T1000 (cell line): ENCODE measurements around the gene NBPF9.
"Not testable (repeated sequence)": the region's sequence is repeated elsewhere in the genome, so short reads cannot be mapped to it uniquely, and the experiment has no call there.

Experiments used
- DNase-seq: peaks from one replicate; lab custom pipeline; 2025; ENCODE audit warnings: mixed read lengths; lab: John Stamatoyannopoulos, UW

NBPF9 gene

DNA sequence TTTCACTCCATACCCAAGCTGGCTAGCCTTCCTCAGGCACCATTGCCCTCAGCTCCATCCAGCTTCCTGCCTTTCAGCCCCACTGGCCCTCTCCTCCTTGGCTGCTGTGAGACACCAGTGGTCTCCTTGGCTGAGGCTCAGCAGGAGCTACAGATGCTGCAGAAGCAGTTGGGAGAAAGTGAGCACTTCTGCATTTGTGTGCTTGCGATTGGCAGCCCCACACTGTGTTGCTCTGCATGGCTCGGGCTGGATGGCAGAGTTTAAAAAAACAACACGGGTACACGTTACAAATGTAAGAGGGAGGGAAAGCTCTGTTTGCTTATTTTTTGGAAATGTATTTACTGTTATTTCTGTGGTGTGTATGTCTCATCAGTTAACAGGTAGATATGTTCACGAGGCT, 90.8 kb downstream of the NBPF9 start:
- DNase-seq: not testable (repeated sequence)

DNA sequence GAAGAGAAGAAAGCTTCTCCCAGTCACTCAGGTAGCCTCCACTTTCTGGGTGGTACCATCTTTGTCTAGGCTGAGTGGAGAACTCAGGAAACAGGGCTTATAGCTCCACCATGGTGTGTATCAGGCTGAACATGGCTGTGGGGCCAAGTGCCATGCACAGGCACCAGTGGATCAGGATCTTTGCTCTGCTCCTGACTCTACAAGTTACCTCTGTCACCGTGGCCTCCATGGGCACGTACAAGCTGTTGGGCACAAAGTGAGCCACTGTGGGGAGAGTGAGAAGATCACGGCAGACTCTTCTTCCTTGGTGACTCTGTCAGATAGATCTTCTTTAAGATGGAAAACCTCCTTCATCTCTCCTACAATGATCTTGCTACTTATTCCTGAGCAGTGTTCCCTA, 93.6 kb downstream of the NBPF9 start:
- not testable (repeated sequence) for DNase-seq

DNA sequence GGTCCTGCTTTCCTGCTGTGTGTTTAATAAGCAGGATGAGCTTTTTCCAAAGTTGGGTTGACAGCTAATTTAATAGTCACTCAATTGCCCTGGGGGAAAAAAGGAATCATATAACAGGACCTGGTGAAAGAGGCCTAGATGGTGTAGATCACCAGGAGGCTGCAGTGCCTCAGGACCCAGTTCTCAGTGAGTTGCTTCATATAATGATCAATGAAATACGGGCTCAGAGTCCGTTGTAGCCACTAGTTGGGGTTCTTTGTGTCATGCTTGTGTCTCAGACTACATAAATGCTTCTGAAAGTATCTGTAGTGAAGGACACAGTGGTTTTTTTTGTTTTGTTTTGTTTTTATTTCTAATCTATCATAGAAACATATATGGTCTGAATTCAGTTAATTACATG, 94.6 kb downstream of the NBPF9 start:
- not testable (repeated sequence) for DNase-seq

GRCh38 chr1:149008326-149008725, 95.0 kb downstream of the NBPF9 start:
- not testable (repeated sequence) for DNase-seq
